Transverse colon (tissue), 4 donors: Measurements from ENCODE around the gene ADGRB3. TPM values are rescaled to one million over a fixed set of nuclear protein-coding genes. Genes with fewer than 3 reads are reported as not detected.

Experiments
- DNase-seq: peaks from one replicate; pipeline ENCODE4 v3.0.0-alpha.2; 2019
- H3K27ac ChIP-seq, 4 donors: fragments of 200-600 bp; sonication (generic); 2 replicates each; pipeline ENCODE4 v1.5.1; 2016 to 2018; ENCODE audit warnings: inconsistent platforms in 4 of 4
- H3K27me3 ChIP-seq: fragments of 200-600 bp; sonication (generic); 2 replicates; pipeline ENCODE4 v1.5.1; 2017; ENCODE audit warnings: inconsistent platforms
- H3K36me3 ChIP-seq, 4 donors: fragments of 200-600 bp; sonication (generic); 2 replicates each; pipeline ENCODE4 v1.5.1; 2017 to 2019; ENCODE audit warnings: inconsistent platforms in 4 of 4
- H3K4me1 ChIP-seq, 4 donors: fragments of 200-600 bp; sonication (generic); 2 replicates each; pipeline ENCODE4 v1.5.1; 2017 to 2020; ENCODE audit warnings: inconsistent platforms in 4 of 4
- H3K4me3 ChIP-seq, 4 donors: fragments of 200-600 bp; sonication (generic); 1 replicate in 1 of 4; 2 replicates in 3 of 4; pipeline versions ENCODE4 v1.5.1 to v1.6.1; 2017 to 2019; ENCODE audit warnings: inconsistent platforms in 4 of 4
- H3K9me3 ChIP-seq, 2 donors: fragments of 200-600 bp; sonication (generic); 2 replicates each; pipeline ENCODE4 v1.5.1; 2017 to 2019; ENCODE audit warnings: inconsistent platforms in 2 of 2
- CTCF ChIP-seq, 5 experiments: fragments of 200-600 bp in 3 of 5; fragments of 450-650 bp in 2 of 5; sonication (generic) in 3 of 5; IDR thresholded peaks; 1 replicate in 2 of 5; 2 replicates in 3 of 5; pipeline ENCODE4 v1.5.1; 2016 to 2017; ENCODE audit warnings: antibody characterized with exemption in 5 of 5, inconsistent platforms in 3 of 5, mild to moderate bottlenecking in 2 of 5, moderate library complexity in 1 of 5
- EP300 ChIP-seq: sonication (generic); formaldehyde crosslinking; IDR thresholded peaks from one replicate; pipeline ENCODE4 v1.6.1; 2017; ENCODE audit warnings: antibody characterized with exemption, low read depth
- POLR2A ChIP-seq: fragments of 450-650 bp; IDR thresholded peaks from one replicate; pipeline ENCODE4 v1.6.1; 2016; ENCODE audit warnings: antibody characterized with exemption, mild to moderate bottlenecking, moderate library complexity
- POLR2AphosphoS5 ChIP-seq, 3 donors: sonication (generic); formaldehyde crosslinking; IDR thresholded peaks; one replicate each; pipeline ENCODE4 v1.6.1; 2016; ENCODE audit warnings: antibody characterized with exemption in 3 of 3
- WGBS, 2 donors: methylation state at CpG; one replicate each; pipeline ENCODE4 v1.1.5; 2018; ENCODE audit warnings: low coverage in 1 of 2; 5-methylcytosine and 5-hydroxymethylcytosine counted together
- in situ Hi-C, 4 donors: fragments of 200-750 bp; cut with MboI; loops; one replicate each; pipeline versions ENCODE4 v1.15.0 to v1.15.1; 2017; ENCODE audit warnings: low sequenced_read_pairs in 3 of 4, low pct_ligation_motif_present in 1 of 4, low pct_unique_long_range_greater_than_20kb in 1 of 4
- intact Hi-C: fragments of 100-400 bp; cut with DNase I; formaldehyde crosslinking; loops from one replicate; pipeline ENCODE4 v1.15.1; 2023; ENCODE audit warnings: low total_unique reads
- total RNA-seq, 4 donors: library from RNA; depleted of rRNA; stranded (reverse); fragments of >200 nt; gene quantifications; one replicate each; pipeline ENCODE4 v1.1.0, GENCODE V29; 2016

Gene ADGRB3
- total RNA-seq, 4 donors from 2014 or later = 0.37 to 20.5 (median 2.2) TPM

DNA sequence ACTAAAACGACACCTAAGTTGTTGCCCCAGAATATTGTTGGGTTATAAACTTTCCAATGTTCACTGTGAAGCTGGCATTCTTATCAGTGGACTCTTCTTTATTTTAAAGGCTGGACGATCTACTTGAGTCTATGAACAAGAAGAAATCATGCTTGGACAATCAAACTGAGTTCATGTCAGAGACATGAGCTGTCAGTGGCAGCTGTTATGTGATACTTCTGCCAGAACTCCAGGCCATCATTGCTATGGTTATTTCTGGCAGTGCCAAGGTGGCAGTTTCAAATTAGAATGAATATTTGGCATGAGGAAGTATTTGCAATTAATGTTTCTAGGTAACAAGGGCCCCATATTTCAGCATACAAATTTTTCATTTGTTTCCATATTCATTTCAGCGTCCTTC, 744.4 kb downstream of the ADGRB3 start:
- no peaks in the 10 kb centered on the region for H3K36me3 ChIP-seq
- no peaks in the 10 kb centered on the region for H3K9me3 ChIP-seq
- no peak for TF ChIP-seq POLR2A
- no peak for TF ChIP-seq EP300
- no peak for TF ChIP-seq CTCF (IDR thresholded peaks at IDR 0.05)
- no peak for TF ChIP-seq POLR2AphosphoS5 (IDR thresholded peaks at IDR 0.05)
- no peak overlapping the region for H3K27ac ChIP-seq
- no peaks in the 10 kb centered on the region for H3K27me3 ChIP-seq
- intact Hi-C loops (no loop called here), in situ Hi-C loops (no loop called here)
- H3K4me3 ChIP-seq = no peak overlapping the region
- 67 to 73% methylated on average over 3 of the region's 3 CpGs for WGBS, 2 donors
- H3K4me1 ChIP-seq = no peaks in the 10 kb centered on the region
- no peak for DNase-seq

- DNase-seq = no peak
- TF ChIP-seq POLR2A = no peak
- TF ChIP-seq EP300 = no peak
- TF ChIP-seq CTCF (IDR thresholded peaks at IDR 0.05) = no peak
- no peak for TF ChIP-seq POLR2AphosphoS5 (IDR thresholded peaks at IDR 0.05)
- no peaks in the 10 kb centered on the region for H3K27me3 ChIP-seq
- in situ Hi-C loops = no loop called here
- no peaks in the 10 kb centered on the region for H3K4me1 ChIP-seq
- no peaks in the 10 kb centered on the region for H3K36me3 ChIP-seq
- intact Hi-C loops = no loop called here
- no peaks in the 10 kb centered on the region for H3K9me3 ChIP-seq
- no peak overlapping the region for H3K4me3 ChIP-seq
- no peak overlapping the region for H3K27ac ChIP-seq
- 72 to 75% methylated on average over 3 of the region's 3 CpGs for WGBS, 2 donors
Observed at GRCh38 chr6:69383627-69384026, 748.5 kb downstream of the ADGRB3 start.

GRCh38 chr6:69386426-69386825, 751.3 kb downstream of the ADGRB3 start:
- Histone ChIP-seq H3K4me3 (no peak overlapping the region), H3K4me1 (no peaks in the 10 kb centered on the region), H3K27ac (no peak overlapping the region), H3K36me3 (no peaks in the 10 kb centered on the region), H3K9me3 (no peaks in the 10 kb centered on the region), H3K27me3 (no peaks in the 10 kb centered on the region)
- DNase-seq = no peak
- WGBS, 2 donors = 14 to 61% methylated on average over 1 to 5 of the region's 5 CpGs
- intact Hi-C loops = no loop called here
- in situ Hi-C loops = no loop called here
- no peak for TF ChIP-seq POLR2AphosphoS5 (IDR thresholded peaks at IDR 0.05)
- no peak for TF ChIP-seq CTCF (IDR thresholded peaks at IDR 0.05)
- no peak for TF ChIP-seq EP300
- no peak for TF ChIP-seq POLR2A

DNA sequence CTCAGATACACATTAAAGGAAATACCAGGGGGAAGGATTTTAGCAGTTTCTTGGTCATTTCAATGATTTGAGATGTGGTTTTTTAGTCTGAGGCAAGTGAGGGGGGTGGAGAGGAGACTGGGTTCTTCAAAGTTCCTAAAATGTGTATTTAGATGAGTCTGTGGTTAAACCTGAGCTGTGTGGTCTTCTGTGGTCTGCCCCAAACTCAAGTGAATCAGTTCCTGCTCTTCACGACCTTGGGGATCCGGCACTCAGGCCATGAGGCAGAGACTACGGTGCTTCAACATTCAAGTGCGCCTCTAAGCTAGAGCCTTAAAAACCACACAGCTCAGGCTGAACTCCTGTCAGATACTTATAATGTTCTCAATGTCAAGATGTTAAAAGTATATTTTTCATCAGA, 755.0 kb downstream of the ADGRB3 start:
- no peak overlapping the region for H3K4me3 ChIP-seq
- 61 to 83% methylated on average over 4 of the region's 4 CpGs for WGBS, 2 donors
- H3K27me3 ChIP-seq = no peaks in the 10 kb centered on the region
- intact Hi-C loops (no loop called here), in situ Hi-C loops (no loop called here)
- DNase-seq = no peak
- H3K4me1 ChIP-seq = no peaks in the 10 kb centered on the region
- TF ChIP-seq POLR2AphosphoS5 (IDR thresholded peaks at IDR 0.05) (no peak), POLR2A (no peak), CTCF (IDR thresholded peaks at IDR 0.05) (no peak), EP300 (no peak)
- no peaks in the 10 kb centered on the region for H3K36me3 ChIP-seq
- H3K27ac ChIP-seq = no peak overlapping the region
- H3K9me3 ChIP-seq = no peaks in the 10 kb centered on the region
